ENCODE measurements around the gene COL3A1. TPM values are rescaled to one million over a fixed set of nuclear protein-coding genes. Genes with fewer than 3 reads are reported as not detected.

Gene COL3A1
- total and polyA plus RNA-seq, 2 of the 13 experiments (the other 11 are each of a cell fraction or from before 2014, with no cell fraction given) = 0.04 TPM; not detected in 1

DNA sequence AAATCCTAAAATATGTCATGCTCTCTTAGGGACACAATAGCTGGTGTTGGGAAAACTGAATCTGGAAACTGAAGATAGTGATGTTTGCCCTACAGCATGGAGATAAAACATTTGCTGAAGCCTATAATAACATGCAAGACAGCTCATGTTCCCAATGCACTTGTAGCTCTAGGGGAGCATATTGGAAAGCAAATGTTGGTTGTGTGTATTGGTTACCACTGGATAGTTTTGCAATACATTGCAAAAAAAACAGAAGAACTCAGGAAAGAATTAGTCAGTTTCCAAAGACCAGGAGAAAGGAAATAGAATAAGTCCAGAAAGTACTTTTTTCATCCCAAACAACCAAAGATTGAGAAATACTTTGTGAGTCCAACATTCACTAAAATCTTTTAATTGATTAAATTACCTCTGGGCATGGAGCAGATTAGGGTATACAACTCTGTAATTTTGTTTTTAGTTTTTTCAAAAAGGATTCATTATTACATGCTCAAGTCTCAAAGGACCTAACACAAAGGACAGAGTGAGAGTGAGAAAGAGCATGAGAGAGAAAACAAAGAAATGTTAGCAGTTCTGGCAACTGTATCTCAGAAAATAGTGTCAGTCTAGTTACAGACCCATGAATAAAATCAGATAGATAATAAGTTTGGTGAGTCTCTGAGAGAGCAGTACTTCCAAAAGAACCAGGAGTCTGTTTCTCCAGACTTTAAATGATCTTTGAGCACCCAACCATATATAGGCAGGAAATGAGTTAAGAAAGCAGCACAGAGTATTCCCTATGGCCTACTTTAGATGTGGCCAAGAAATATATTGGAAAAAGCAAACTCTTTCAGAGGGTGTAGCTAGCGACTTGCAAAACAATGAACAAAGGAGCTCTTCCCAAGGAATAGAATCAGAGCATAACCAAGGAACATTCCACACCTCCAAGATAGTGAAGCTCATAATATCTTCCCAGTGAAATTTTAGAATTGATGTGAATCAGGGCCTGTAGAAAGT is 36.6 kb upstream of the COL3A1 start:
- no peak overlapping the region for H3K4me3 ChIP-seq (replicated peaks in 1 of 3; ENCODE audit: insufficient read depth in 1 of 3, low read depth in 2 of 3, low read length in 3 of 3)
- ChIA-PET POLR2A (no interaction called here), CTCF (ENCODE audit: low intra/inter-chr PET ratio, low total read pairs) (no interaction called here)
- H3K4me1 ChIP-seq (ENCODE audit: insufficient read depth, low read length) = no peaks in the 10 kb centered on the region
- no peak for FAIRE-seq
- no peak overlapping the region for H2AFZ ChIP-seq (ENCODE audit: low read length)
- H3K27ac ChIP-seq (ENCODE audit: extremely low read length, insufficient read depth, low read length) = no peak overlapping the region
- DNase-seq (ENCODE audit: low spot score) = no peak
- no peak overlapping the region for H3K9ac ChIP-seq (ENCODE audit: insufficient read depth, low read depth, low read length)
- no peak for ATAC-seq
- no peaks in the 10 kb centered on the region for H4K20me1 ChIP-seq (ENCODE audit: insufficient read depth, low read length)
- WGBS (ENCODE audit: low lambda C conversion rate) = 0% methylated on average over 1 of the region's 1 CpG
- intact Hi-C loops (cut with micrococcal nuclease; ENCODE audit: unreplicated experiment) = no loop called here
- TF ChIP-seq SMAD9 (CRISPR knock-in tag; IDR thresholded peaks at IDR 0.05) (no peak), ELF1 (CRISPR knock-in tag; IDR thresholded peaks at IDR 0.05) (no peak), MXD4 (CRISPR knock-in tag; IDR thresholded peaks at IDR 0.05) (no peak), MIXL1 (CRISPR knock-in tag; IDR thresholded peaks at IDR 0.05) (no peak), ZNF678 (CRISPR knock-in tag; IDR thresholded peaks at IDR 0.05) (no peak), FOXK2 (IDR thresholded peaks at IDR 0.05) (no peak), NFYC (CRISPR knock-in tag; IDR thresholded peaks at IDR 0.05) (no peak), SMAD3 (CRISPR knock-in tag; IDR thresholded peaks at IDR 0.05) (no peak), AGO2 (optimal IDR thresholded peaks at IDR 0.05; ENCODE audit: low read depth, low read length) (no peak)
- TF ChIP-seq, protein P1, sequence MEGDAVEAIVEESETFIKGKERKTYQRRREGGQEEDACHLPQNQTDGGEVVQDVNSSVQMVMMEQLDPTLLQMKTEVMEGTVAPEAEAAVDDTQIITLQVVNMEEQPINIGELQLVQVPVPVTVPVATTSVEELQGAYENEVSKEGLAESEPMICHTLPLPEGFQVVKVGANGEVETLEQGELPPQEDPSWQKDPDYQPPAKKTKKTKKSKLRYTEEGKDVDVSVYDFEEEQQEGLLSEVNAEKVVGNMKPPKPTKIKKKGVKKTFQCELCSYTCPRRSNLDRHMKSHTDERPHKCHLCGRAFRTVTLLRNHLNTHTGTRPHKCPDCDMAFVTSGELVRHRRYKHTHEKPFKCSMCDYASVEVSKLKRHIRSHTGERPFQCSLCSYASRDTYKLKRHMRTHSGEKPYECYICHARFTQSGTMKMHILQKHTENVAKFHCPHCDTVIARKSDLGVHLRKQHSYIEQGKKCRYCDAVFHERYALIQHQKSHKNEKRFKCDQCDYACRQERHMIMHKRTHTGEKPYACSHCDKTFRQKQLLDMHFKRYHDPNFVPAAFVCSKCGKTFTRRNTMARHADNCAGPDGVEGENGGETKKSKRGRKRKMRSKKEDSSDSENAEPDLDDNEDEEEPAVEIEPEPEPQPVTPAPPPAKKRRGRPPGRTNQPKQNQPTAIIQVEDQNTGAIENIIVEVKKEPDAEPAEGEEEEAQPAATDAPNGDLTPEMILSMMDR (CRISPR knock-in tag; IDR thresholded peaks at IDR 0.05) = no peak
- TF ChIP-seq, protein P2, sequence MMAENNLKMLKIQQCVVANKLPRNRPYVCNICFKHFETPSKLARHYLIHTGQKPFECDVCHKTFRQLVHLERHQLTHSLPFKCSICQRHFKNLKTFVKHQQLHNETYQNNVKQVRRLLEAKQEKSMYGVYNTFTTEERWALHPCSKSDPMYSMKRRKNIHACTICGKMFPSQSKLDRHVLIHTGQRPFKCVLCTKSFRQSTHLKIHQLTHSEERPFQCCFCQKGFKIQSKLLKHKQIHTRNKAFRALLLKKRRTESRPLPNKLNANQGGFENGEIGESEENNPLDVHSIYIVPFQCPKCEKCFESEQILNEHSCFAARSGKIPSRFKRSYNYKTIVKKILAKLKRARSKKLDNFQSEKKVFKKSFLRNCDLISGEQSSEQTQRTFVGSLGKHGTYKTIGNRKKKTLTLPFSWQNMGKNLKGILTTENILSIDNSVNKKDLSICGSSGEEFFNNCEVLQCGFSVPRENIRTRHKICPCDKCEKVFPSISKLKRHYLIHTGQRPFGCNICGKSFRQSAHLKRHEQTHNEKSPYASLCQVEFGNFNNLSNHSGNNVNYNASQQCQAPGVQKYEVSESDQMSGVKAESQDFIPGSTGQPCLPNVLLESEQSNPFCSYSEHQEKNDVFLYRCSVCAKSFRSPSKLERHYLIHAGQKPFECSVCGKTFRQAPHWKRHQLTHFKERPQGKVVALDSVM (CRISPR knock-in tag; IDR thresholded peaks at IDR 0.05) = no peak
- TF ChIP-seq, protein P3, sequence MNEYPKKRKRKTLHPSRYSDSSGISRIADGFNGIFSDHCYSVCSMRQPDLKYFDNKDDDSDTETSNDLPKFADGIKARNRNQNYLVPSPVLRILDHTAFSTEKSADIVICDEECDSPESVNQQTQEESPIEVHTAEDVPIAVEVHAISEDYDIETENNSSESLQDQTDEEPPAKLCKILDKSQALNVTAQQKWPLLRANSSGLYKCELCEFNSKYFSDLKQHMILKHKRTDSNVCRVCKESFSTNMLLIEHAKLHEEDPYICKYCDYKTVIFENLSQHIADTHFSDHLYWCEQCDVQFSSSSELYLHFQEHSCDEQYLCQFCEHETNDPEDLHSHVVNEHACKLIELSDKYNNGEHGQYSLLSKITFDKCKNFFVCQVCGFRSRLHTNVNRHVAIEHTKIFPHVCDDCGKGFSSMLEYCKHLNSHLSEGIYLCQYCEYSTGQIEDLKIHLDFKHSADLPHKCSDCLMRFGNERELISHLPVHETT (CRISPR knock-in tag; conservative IDR thresholded peaks at IDR 0.05) = no peak
- TF ChIP-seq, protein P4, sequence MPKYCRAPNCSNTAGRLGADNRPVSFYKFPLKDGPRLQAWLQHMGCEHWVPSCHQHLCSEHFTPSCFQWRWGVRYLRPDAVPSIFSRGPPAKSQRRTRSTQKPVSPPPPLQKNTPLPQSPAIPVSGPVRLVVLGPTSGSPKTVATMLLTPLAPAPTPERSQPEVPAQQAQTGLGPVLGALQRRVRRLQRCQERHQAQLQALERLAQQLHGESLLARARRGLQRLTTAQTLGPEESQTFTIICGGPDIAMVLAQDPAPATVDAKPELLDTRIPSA (CRISPR knock-in tag; IDR thresholded peaks at IDR 0.05; ENCODE audit: borderline replicate concordance) = no peak
- no peak overlapping the region for H3K4me2 ChIP-seq (ENCODE audit: low read depth, low read length)
- no peaks in the 10 kb centered on the region for H3K9me3 ChIP-seq (ENCODE audit: low read length)
- no TSS peak for BruUV-seq (replicated peaks)
- in situ Hi-C loops (cut with HindIII; ENCODE audit: extremely low pct_ligation_motif_present, low pct_unique_long_range_greater_than_20kb) = no loop called here
- no peaks in the 10 kb centered on the region for H3K79me2 ChIP-seq (ENCODE audit: insufficient read depth, low read length)
- H3K27me3 ChIP-seq (ENCODE audit: control insufficient read depth in 1 of 2, insufficient read depth in 2 of 2, low read length in 2 of 2) = no peaks in the 10 kb centered on the region
- H3K36me3 ChIP-seq (replicated peaks in 1 of 2; ENCODE audit: control insufficient read depth in 1 of 2, insufficient read depth in 2 of 2, low read length in 2 of 2) = no peaks in the 10 kb centered on the region
